Mucosa of descending colon (tissue), 3 donors: ENCODE data around the gene GALNT12. TPM values are rescaled to one million over a fixed set of nuclear protein-coding genes. Genes with fewer than 3 reads are reported as not detected.

Source experiments
- ATAC-seq: fragments of 200-7000 bp; cut with Tn5 transposase; one replicate; pipeline ENCODE4 v1.9.1; 2020; ENCODE audit warnings: mild to moderate bottlenecking, moderate library complexity
- DNase-seq, 3 donors: peaks; one replicate each; pipeline ENCODE4 v3.0.0-alpha.2; 2020
- H3K36me3 ChIP-seq: fragments of 200-600 bp; one replicate; pipeline ENCODE4 v1.8.0; 2021; ENCODE audit warnings: low read depth, mild to moderate bottlenecking
- H3K4me1 ChIP-seq: fragments of 200-600 bp; one replicate; pipeline ENCODE4 v1.8.0; 2021; ENCODE audit warnings: low read depth, mild to moderate bottlenecking
- H3K4me3 ChIP-seq: fragments of 200-600 bp; one replicate; pipeline ENCODE4 v1.8.0; 2021; ENCODE audit warnings: mild to moderate bottlenecking
- H3K9me3 ChIP-seq: fragments of 200-600 bp; one replicate; pipeline ENCODE4 v1.8.0; 2021; ENCODE audit warnings: mild to moderate bottlenecking
- intact Hi-C, 2 donors: fragments of 100-400 bp; cut with DNase I in 1 of 2; cut with micrococcal nuclease in 1 of 2; formaldehyde crosslinking; loops; one replicate each; pipeline versions ENCODE4 v1.11.0 to v1.11.1; 2022; cut with DNase I, micrococcal nuclease
- total RNA-seq, 3 donors: library from RNA; stranded (reverse); fragmentation: NEBNext Ultra II Directional in 2 of 3; extraction: Animal tissue kit (Norgen Biotek cat#: 25700) in 2 of 3; gene quantifications; one replicate each; pipeline versions ENCODE4 v1.2.1 to v1.2.4, GENCODE V29; 2021 to 2023
- TF ChIP-seq, protein P1 (sequence below): fragments of 200-600 bp; IDR thresholded peaks from one replicate; pipeline ENCODE4 v1.8.0; 2022; ENCODE audit warnings: antibody characterized with exemption, mild to moderate bottlenecking
- donor health status: DM: no; HTN: no; CAD: no; lungs with moderate emphysema.
- donor health status: DM: no; HTN: no; CAD: no.
- donor health status: DM: no; HTN: yes; CAD: no.

The GALNT12 gene
- total RNA-seq, 3 donors from 2014 or later = 54.6 to 139 (median 121) TPM

DNA sequence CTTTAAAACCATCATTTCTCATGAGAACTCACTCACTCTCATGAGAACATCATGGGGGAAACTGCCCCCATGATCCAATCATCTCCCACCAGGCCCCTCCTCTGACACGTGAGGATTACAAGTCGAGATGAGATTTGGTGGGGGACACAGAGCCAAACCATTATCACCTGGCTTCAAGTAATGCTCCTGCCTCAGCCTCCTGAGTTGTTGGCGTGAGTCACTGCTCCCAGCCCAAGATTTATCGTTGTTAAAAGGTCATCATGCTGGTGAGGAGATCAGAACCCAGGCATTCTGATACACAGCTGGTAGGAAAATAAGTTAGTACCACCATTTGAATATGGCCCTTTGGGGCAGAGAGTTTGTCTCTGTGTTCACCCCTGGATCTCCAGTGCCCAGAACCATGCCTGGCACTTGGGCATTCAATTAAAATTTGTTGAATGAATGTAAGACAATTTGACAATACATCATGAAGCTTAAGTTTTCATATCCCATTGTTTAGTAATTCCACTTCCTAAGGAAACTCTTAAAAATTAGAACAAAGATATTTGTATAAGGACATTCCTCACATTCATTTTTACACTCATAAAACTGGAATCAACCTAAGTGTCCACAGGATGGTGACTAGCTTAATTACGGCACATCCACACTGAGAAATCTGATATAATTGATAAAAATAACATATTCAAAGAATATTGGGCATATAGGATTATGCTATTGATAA lies 78.3 kb downstream of the GALNT12 start:
- H3K4me3 ChIP-seq = no peak overlapping the region
- DNase-seq = no peak
- intact Hi-C loops = no loop called here
- no peaks in the 10 kb centered on the region for H3K36me3 ChIP-seq
- H3K9me3 ChIP-seq = no peaks in the 10 kb centered on the region
- no peaks in the 10 kb centered on the region for H3K4me1 ChIP-seq
- TF ChIP-seq, protein P1, sequence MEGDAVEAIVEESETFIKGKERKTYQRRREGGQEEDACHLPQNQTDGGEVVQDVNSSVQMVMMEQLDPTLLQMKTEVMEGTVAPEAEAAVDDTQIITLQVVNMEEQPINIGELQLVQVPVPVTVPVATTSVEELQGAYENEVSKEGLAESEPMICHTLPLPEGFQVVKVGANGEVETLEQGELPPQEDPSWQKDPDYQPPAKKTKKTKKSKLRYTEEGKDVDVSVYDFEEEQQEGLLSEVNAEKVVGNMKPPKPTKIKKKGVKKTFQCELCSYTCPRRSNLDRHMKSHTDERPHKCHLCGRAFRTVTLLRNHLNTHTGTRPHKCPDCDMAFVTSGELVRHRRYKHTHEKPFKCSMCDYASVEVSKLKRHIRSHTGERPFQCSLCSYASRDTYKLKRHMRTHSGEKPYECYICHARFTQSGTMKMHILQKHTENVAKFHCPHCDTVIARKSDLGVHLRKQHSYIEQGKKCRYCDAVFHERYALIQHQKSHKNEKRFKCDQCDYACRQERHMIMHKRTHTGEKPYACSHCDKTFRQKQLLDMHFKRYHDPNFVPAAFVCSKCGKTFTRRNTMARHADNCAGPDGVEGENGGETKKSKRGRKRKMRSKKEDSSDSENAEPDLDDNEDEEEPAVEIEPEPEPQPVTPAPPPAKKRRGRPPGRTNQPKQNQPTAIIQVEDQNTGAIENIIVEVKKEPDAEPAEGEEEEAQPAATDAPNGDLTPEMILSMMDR = no peak
- no peak for ATAC-seq

DNA sequence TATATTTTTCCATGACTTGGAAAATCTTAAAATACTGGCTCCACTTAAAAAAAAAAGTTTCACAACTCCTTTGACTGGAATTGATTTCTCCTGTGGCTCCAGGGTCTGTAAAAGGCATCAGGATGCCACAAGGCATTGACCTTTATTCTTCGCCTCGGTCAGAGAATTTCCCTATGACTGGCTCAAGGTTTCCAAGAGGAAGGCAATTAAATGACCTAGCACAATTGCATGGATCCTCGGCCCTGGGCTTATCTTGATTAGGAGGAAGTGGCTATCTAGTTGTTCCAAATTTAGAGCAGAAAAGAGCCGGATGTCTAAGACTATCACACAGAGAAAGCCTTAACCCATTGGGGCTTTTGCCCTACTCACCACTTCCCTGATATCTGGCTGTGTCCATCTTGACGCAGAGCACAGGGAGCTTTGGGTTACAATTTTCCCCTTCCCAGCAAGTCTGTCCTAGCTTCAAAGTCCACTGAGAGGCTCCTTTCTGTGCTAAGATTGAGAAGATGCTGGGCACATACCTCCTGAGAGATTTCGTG lies 79.3 kb downstream of the GALNT12 start:
- TF ChIP-seq, protein P1 = no peak
- Histone ChIP-seq H3K4me3 (no peak overlapping the region), H3K9me3 (no peaks in the 10 kb centered on the region), H3K4me1 (no peaks in the 10 kb centered on the region), H3K36me3 (no peaks in the 10 kb centered on the region)
- intact Hi-C loops = no loop called here
- DNase-seq = no peak
- ATAC-seq = no peak

DNA sequence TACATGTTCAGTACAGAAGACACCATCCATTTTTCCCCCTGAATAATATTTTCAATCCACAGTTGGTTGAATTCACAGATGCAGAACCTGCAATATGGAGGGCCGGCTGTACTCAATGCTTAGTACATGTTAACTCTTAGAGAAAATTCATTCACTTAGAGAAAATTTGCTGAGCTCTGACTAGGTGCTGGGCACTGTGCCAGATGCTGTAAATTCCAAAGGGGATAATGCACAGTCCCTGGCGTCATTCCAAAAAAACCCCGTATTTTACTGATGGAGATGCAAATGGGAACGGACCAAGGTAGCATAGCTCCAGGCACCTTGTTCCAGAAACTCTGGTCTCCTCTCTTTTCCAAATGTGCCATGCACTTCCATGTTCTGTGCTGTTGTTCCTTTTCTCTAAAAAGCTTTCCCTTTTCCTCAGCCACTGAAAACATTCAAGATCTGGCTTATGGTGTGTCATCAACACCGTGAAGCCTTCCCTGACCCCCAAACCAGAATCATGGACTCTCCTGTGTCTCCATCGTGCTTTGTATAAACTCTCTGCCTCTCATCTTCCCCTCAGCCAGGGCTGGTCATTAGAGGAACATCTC lies 80.5 kb downstream of the GALNT12 start:
- no peak for DNase-seq
- Histone ChIP-seq H3K4me3 (no peak overlapping the region), H3K4me1 (no peaks in the 10 kb centered on the region), H3K9me3 (no peaks in the 10 kb centered on the region), H3K36me3 (no peaks in the 10 kb centered on the region)
- intact Hi-C loops = no loop called here
- TF ChIP-seq, protein P1 = no peak
- ATAC-seq = no peak

DNA sequence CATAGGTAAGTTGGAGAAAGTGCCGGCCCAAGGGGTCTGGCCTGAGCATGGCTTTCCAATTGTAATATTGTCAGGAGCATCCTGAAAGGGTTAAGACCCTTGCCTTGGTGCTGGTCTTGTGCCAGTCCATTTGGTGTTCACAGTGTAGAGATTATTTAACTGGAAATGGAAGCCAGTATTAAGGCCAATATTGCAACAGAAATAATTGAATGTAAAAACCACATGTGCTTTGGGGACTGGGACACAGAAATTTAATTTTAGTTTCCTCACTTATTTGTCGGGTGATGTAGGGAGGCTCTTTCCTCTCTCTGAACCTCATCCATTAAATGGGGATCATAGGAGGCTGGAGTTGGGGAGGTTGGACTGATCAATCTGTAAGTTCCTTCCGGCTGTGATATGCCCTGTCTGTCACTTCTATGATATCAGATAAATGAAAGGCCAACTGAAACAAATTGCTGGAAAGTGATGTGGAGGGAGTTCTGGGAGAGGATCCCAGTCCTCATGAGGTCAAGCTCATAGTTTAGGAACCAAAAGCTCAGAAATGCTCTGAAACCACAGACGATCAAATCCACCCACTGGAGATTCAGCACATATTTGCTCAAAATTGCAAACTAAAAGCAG lies 81.4 kb downstream of the GALNT12 start:
- intact Hi-C loops = no loop called here
- no peak for DNase-seq
- Histone ChIP-seq H3K4me1 (no peaks in the 10 kb centered on the region), H3K4me3 (no peak overlapping the region), H3K36me3 (no peaks in the 10 kb centered on the region), H3K9me3 (no peaks in the 10 kb centered on the region)
- no peak for ATAC-seq
- TF ChIP-seq, protein P1 = no peak

DNA sequence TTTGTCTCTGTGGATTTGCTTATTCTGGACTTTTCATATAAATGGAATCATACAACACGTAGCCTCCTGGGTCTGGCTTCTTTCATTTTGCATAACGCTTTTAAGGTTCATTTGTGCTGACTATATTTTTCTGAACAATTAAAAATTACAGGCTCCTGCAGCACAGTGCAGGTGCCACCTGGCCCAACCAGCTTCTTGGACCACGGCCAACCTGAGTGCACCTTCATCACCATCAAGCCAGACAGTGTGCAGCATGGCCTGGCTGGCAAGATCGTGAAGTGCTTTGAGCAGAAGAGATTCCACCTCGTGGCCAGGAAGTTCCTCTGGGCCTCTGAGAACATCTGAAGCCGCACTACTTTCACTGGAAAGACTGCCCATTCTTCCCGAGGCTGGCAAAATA lies 82.8 kb downstream of the GALNT12 start:
- intact Hi-C loops = no loop called here
- H3K4me3 ChIP-seq = no peak overlapping the region
- ATAC-seq = no peak
- H3K9me3 ChIP-seq = no peaks in the 10 kb centered on the region
- DNase-seq = no peak
- TF ChIP-seq, protein P1 = no peak
- no peaks in the 10 kb centered on the region for H3K36me3 ChIP-seq
- no peaks in the 10 kb centered on the region for H3K4me1 ChIP-seq
